Measurements from ENCODE around the gene UBE2Q1.

The UBE2Q1 gene

GRCh38 chr1:154553056-154554030 is 5.1 kb downstream of the UBE2Q1 start:
- Histone ChIP-seq H3K9me3 (ENCODE audit: severe bottlenecking) (no peaks in the 10 kb centered on the region), H3K36me3 (ENCODE audit: low read depth) (peaks cover 72% of the 10 kb centered on the region)
- no peak for TF ChIP-seq CTCF (IDR thresholded peaks at IDR 0.05; ENCODE audit: poor library complexity, severe bottlenecking)

DNA sequence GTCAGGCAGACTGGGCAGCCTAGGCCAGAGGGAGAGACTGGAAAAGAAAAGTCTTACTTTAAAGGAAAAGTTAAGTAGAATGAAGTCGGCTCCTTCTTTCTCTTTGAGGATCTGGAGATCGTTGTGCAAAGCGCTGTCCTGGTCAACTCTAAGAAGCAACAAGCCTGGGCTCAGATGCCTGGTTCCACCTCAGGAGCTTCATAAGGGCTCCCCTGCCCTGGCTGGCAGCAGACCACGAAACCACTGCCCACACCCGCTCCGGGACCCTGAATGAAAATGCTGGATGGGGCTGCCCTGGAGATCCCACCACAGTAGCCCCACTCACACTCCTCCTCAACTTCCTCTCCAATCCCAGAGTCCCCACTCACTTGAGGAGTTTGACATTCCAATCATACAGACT is 6.4 kb downstream of the UBE2Q1 start:
- ATAC-seq (ENCODE audit: low read depth) (no peak), DNase-seq (ENCODE audit: low spot score) (no peak)
- no peak for TF ChIP-seq CTCF (IDR thresholded peaks at IDR 0.05; ENCODE audit: poor library complexity, severe bottlenecking)
- no peak overlapping the region for H3K27ac ChIP-seq (ENCODE audit: poor library complexity, severe bottlenecking)
- H3K27me3 ChIP-seq (ENCODE audit: insufficient read depth, poor library complexity, severe bottlenecking), result no peaks in the 10 kb centered on the region
- H3K4me1 ChIP-seq (ENCODE audit: insufficient read depth, poor library complexity, severe bottlenecking), result peaks cover 8% of the 10 kb centered on the region
- no peak overlapping the region for H3K4me3 ChIP-seq (ENCODE audit: severe bottlenecking)
- H3K36me3 ChIP-seq (ENCODE audit: low read depth), result peaks cover 72% of the 10 kb centered on the region
- no peaks in the 10 kb centered on the region for H3K9me3 ChIP-seq (ENCODE audit: severe bottlenecking)

More at GRCh38 chr1:154553056-154554030, 5.1 kb downstream of the UBE2Q1 start:
- H3K4me3 ChIP-seq (ENCODE audit: severe bottlenecking), result no peak overlapping the region
- no peaks in the 10 kb centered on the region for H3K27me3 ChIP-seq (ENCODE audit: insufficient read depth, poor library complexity, severe bottlenecking)
- no peak for ATAC-seq (ENCODE audit: low read depth)
- peaks cover 8% of the 10 kb centered on the region for H3K4me1 ChIP-seq (ENCODE audit: insufficient read depth, poor library complexity, severe bottlenecking)
- no peak for DNase-seq (ENCODE audit: low spot score)
- no peak overlapping the region for H3K27ac ChIP-seq (ENCODE audit: poor library complexity, severe bottlenecking)

GRCh38 chr1:154551474-154551873 is 7.0 kb downstream of the UBE2Q1 start:
- ATAC-seq (ENCODE audit: low read depth) (no peak), DNase-seq (ENCODE audit: low spot score) (no peak)
- H3K4me1 ChIP-seq (ENCODE audit: insufficient read depth, poor library complexity, severe bottlenecking), result peaks cover 3% of the 10 kb centered on the region
- H3K27me3 ChIP-seq (ENCODE audit: insufficient read depth, poor library complexity, severe bottlenecking), result no peaks in the 10 kb centered on the region
- no peak overlapping the region for H3K4me3 ChIP-seq (ENCODE audit: severe bottlenecking)
- no peaks in the 10 kb centered on the region for H3K9me3 ChIP-seq (ENCODE audit: severe bottlenecking)
- peaks cover 72% of the 10 kb centered on the region for H3K36me3 ChIP-seq (ENCODE audit: low read depth)
- no peak for TF ChIP-seq CTCF (IDR thresholded peaks at IDR 0.05; ENCODE audit: poor library complexity, severe bottlenecking)
- no peak overlapping the region for H3K27ac ChIP-seq (ENCODE audit: poor library complexity, severe bottlenecking)

DNA sequence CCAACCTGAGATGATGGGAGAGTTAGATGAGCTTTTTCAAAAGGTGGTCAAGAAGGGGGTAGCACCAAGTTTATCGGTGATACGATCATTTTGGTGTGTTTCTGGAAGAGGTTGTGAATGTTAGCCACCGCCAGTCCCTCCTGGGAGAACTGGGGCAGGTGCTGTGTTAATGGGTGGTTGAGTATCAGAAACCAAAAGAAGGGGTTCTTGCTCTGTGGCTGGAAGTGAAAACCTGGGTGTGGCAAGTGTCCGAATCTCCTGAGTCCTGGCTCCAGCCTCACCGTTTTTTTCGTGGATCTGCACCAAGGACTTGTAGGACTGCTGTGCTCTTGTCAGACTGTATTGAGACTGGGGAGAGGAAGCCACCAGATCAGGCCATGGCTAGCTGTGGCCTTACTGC is 7.8 kb downstream of the UBE2Q1 start:
- Histone ChIP-seq H3K4me1 (ENCODE audit: insufficient read depth, poor library complexity, severe bottlenecking) (no peaks in the 10 kb centered on the region), H3K27me3 (ENCODE audit: insufficient read depth, poor library complexity, severe bottlenecking) (no peaks in the 10 kb centered on the region), H3K27ac (ENCODE audit: poor library complexity, severe bottlenecking) (no peak overlapping the region), H3K4me3 (ENCODE audit: severe bottlenecking) (no peak overlapping the region), H3K36me3 (ENCODE audit: low read depth) (peaks cover 66% of the 10 kb centered on the region), H3K9me3 (ENCODE audit: severe bottlenecking) (no peaks in the 10 kb centered on the region)
- DNase-seq (ENCODE audit: low spot score) (no peak), ATAC-seq (ENCODE audit: low read depth) (no peak)
- no peak for TF ChIP-seq CTCF (IDR thresholded peaks at IDR 0.05; ENCODE audit: poor library complexity, severe bottlenecking)

DNA sequence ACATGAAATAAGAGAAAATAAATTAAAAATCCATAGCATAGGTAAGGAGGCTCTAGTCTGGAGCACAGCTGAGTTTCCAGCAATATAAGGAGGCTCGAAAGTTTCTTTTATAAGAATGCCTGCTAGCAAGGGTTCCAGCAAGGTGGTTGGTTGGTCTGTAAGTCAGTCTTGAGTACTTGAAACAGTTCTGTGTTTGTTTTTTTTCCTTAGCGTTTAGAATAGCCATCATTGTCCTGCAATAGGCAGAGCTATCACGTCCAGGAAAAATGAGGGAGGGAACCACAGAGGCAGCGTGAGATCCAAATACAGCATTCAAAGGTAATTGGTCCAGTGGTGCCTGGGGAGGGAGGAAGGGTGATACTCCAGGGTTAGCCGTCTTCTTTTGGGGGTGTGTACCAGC is 8.4 kb downstream of the UBE2Q1 start:
- Histone ChIP-seq H3K9me3 (ENCODE audit: severe bottlenecking) (no peaks in the 10 kb centered on the region), H3K27ac (ENCODE audit: poor library complexity, severe bottlenecking) (no peak overlapping the region), H3K4me3 (ENCODE audit: severe bottlenecking) (no peak overlapping the region), H3K4me1 (ENCODE audit: insufficient read depth, poor library complexity, severe bottlenecking) (no peaks in the 10 kb centered on the region), H3K27me3 (ENCODE audit: insufficient read depth, poor library complexity, severe bottlenecking) (no peaks in the 10 kb centered on the region), H3K36me3 (ENCODE audit: low read depth) (peaks cover 60% of the 10 kb centered on the region)
- no peak for TF ChIP-seq CTCF (IDR thresholded peaks at IDR 0.05; ENCODE audit: poor library complexity, severe bottlenecking)
- ATAC-seq (ENCODE audit: low read depth) (no peak), DNase-seq (ENCODE audit: low spot score) (no peak)

Data from RWPE2 (cell line).